Lung (tissue), 12 donors: ENCODE measurements around the gene GALNT2. TPM values are rescaled to one million over a fixed set of nuclear protein-coding genes. Genes with fewer than 3 reads are reported as not detected.

Experiments used
- ATAC-seq: fragments of 200-7000 bp; cut with Tn5 transposase; one replicate; pipeline ENCODE4 v1.9.1; 2020; ENCODE audit warnings: moderate number of reproducible peaks; ENCODE audit not compliant: insufficient read depth, low FRiP score
- DNase-seq, 3 donors: peaks; one replicate each; pipeline ENCODE4 v3.0.0-alpha.2; 2013 to 2017
- H3K27ac ChIP-seq, 2 donors: one replicate each; pipeline ENCODE4 v1.5.1; 2013; ENCODE audit warnings: mild to moderate bottlenecking in 2 of 2, moderate library complexity in 2 of 2, control low read depth in 1 of 2, inconsistent platforms in 1 of 2, low read depth in 1 of 2, low read length in 1 of 2
- H3K27me3 ChIP-seq, 3 donors: one replicate each; pipeline ENCODE4 v1.5.1; 2013; ENCODE audit warnings: low read length in 2 of 3; ENCODE audit not compliant: control insufficient read depth in 3 of 3, insufficient read depth in 3 of 3
- H3K36me3 ChIP-seq, 4 donors: one replicate each; pipeline ENCODE4 v1.5.1; 2013; ENCODE audit warnings: low read length in 4 of 4, mild to moderate bottlenecking in 1 of 4, moderate library complexity in 1 of 4; ENCODE audit not compliant: control insufficient read depth in 4 of 4, insufficient read depth in 4 of 4
- H3K4me1 ChIP-seq, 5 donors: one replicate each; pipeline ENCODE4 v1.5.1; 2013; ENCODE audit warnings: low read length in 5 of 5, mild to moderate bottlenecking in 2 of 5, moderate library complexity in 1 of 5; ENCODE audit not compliant: control insufficient read depth in 5 of 5, insufficient read depth in 5 of 5
- H3K4me3 ChIP-seq: one replicate; pipeline ENCODE4 v1.5.1; 2013; ENCODE audit warnings: mild to moderate bottlenecking, control low read depth, moderate library complexity
- H3K9ac ChIP-seq, 2 donors: one replicate each; pipeline ENCODE4 v1.5.1; 2013; ENCODE audit warnings: low read length in 2 of 2, control low read depth in 1 of 2; ENCODE audit not compliant: insufficient read depth in 1 of 2
- H3K9me3 ChIP-seq, 4 donors: one replicate each; pipeline ENCODE4 v1.5.1; 2013; ENCODE audit warnings: low read length in 3 of 4, mild to moderate bottlenecking in 1 of 4, moderate library complexity in 1 of 4; ENCODE audit not compliant: control insufficient read depth in 4 of 4, insufficient read depth in 3 of 4
- CTCF ChIP-seq: IDR thresholded peaks from 2 replicates; pipeline ENCODE4 v1.5.1; 2012; ENCODE audit warnings: mild to moderate bottlenecking; ENCODE audit errors: control extremely low read depth, extremely low read depth
- WGBS, 2 donors: extraction: QIAGEN DNeasy Blood & Tissue Kit; methylation state at CpG; one replicate each; pipeline ENCODE4 v1.1.7; 2013; 5-methylcytosine and 5-hydroxymethylcytosine counted together
- polyA plus RNA-seq, 2 donors: library from polyadenylated mRNA; stranded (reverse); fragments of 200-250 nt; gene quantifications; one replicate each; pipeline ENCODE4 v1.2.1, GENCODE V29; 2013
- total RNA-seq, 2 donors: library from RNA; depleted of rRNA in 1 of 2; stranded (reverse); fragments of >200 nt in 1 of 2; gene quantifications; one replicate each; pipeline ENCODE4 v1.2.1, GENCODE V29; 2014 to 2021
- donor health status: control.
- donor health status: control.
- donor health status: Bipolar disorder and iron deficiency.
- donor health status: healthy.
- donor health status: DM: yes; HTN: yes; CAD: no.

GALNT2 gene
- total and polyA plus RNA-seq, 4 donors: 23.1 to 101 (median 58.9) TPM

- no peaks in the 10 kb centered on the region for H3K9me3 ChIP-seq
- TF ChIP-seq CTCF: no peak
- H3K4me3 ChIP-seq: no peak overlapping the region
- H3K36me3 ChIP-seq: peaks cover 0 to 3% (median 0%) of the 10 kb centered on the region in 4 donors
- peaks cover 0 to 24% (median 4%) of the 10 kb centered on the region in 5 donors for H3K4me1 ChIP-seq
- no peak overlapping the region for H3K27ac ChIP-seq
- H3K27me3 ChIP-seq: no peaks in the 10 kb centered on the region
- ATAC-seq (no peak), DNase-seq (no peak)
- WGBS, 2 donors: 86 to 88% methylated on average over 12 of the region's 12 CpGs
- H3K9ac ChIP-seq: no peak overlapping the region
Observed at GRCh38 chr1:230087028-230087716, 20.1 kb downstream of the GALNT2 start.

GRCh38 chr1:230087717-230088105 is 20.7 kb downstream of the GALNT2 start:
- Histone ChIP-seq H3K36me3 (peaks cover 0 to 3% (median 0%) of the 10 kb centered on the region in 4 donors), H3K4me3 (no peak overlapping the region), H3K9me3 (no peaks in the 10 kb centered on the region), H3K27ac (no peak overlapping the region), H3K4me1 (peaks cover 0 to 24% (median 4%) of the 10 kb centered on the region in 5 donors), H3K27me3 (no peaks in the 10 kb centered on the region), H3K9ac (no peak overlapping the region)
- 72 to 89% methylated on average over 3 of the region's 3 CpGs for WGBS, 2 donors
- no peak for DNase-seq
- no peak for TF ChIP-seq CTCF
- ATAC-seq: no peak

GRCh38 chr1:230090194-230090711 is 23.2 kb downstream of the GALNT2 start:
- DNase-seq (no peak), ATAC-seq (no peak)
- H3K36me3 ChIP-seq: peaks cover 0 to 6% (median 0%) of the 10 kb centered on the region in 4 donors
- H3K27ac ChIP-seq: peak overlapping the region in 1 of 2 donors; percentile 41
- H3K4me1 ChIP-seq: peaks cover 0 to 13% (median 4%) of the 10 kb centered on the region in 5 donors
- 58 to 80% methylated on average over 6 of the region's 6 CpGs for WGBS, 2 donors
- no peak overlapping the region for H3K4me3 ChIP-seq
- no peaks in the 10 kb centered on the region for H3K9me3 ChIP-seq
- no peaks in the 10 kb centered on the region for H3K27me3 ChIP-seq
- H3K9ac ChIP-seq: no peak overlapping the region
- TF ChIP-seq CTCF: no peak
